VCaP (cell line): ENCODE results near the gene TMEM51.
A peak's percentile ranks its signal among the peaks of the same experiment; 100 is the strongest.

Experiments
- H3K27ac ChIP-seq: fragments of 450-650 bp; 2 replicates; pipeline ENCODE4 v1.5.1; 2017
- TF ChIP-seq, protein P1 (sequence below): fragments of 450-650 bp; conservative IDR thresholded peaks from 2 replicates; pipeline ENCODE4 v1.5.1; 2017; ENCODE audit warnings: mild to moderate bottlenecking, moderate library complexity

TMEM51 gene

DNA sequence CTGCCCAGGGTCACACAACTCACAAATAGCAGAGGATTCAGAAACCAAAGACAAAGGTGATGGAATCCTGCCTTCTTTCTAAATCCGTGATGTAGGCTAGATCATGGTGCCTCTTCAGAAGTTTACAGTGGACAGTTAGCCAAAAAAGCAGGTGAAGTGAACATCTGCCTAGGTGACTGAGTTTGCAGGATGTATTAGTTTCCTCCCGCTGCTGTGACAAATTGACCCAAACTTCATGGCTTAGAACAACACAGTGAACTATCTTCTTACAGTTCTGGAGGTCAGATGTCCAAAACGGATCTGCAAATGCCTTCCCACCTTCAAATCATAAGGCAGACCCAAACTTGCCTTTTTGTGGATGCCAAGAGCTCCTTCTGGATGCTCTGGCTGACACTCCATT is 3.2 kb upstream of the TMEM51 start:
- TF ChIP-seq, protein P1, sequence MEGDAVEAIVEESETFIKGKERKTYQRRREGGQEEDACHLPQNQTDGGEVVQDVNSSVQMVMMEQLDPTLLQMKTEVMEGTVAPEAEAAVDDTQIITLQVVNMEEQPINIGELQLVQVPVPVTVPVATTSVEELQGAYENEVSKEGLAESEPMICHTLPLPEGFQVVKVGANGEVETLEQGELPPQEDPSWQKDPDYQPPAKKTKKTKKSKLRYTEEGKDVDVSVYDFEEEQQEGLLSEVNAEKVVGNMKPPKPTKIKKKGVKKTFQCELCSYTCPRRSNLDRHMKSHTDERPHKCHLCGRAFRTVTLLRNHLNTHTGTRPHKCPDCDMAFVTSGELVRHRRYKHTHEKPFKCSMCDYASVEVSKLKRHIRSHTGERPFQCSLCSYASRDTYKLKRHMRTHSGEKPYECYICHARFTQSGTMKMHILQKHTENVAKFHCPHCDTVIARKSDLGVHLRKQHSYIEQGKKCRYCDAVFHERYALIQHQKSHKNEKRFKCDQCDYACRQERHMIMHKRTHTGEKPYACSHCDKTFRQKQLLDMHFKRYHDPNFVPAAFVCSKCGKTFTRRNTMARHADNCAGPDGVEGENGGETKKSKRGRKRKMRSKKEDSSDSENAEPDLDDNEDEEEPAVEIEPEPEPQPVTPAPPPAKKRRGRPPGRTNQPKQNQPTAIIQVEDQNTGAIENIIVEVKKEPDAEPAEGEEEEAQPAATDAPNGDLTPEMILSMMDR: no peak
- no peak overlapping the region for H3K27ac ChIP-seq

DNA sequence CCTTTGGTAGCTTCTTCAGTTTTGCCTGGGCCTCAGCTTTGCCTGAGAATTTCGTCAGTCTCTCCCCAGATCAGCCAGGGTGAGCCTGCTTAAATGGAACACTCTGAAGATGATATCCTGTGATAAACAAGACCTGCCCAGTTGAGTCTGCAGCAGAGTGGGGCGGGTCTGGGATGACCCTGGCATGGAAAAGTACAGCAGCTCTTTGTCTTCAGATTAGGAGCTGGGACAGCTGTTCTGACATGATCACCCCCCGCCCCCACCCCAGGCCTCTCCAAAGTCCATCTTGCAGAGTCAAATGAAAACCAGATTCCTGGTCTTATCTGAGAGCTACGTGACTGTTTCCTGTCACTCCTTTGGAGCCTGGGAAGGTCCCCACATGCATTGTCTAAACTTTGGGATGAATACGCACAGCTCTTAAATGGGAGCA is 2.2 kb upstream of the TMEM51 start:
- peak overlapping the region; percentile 74 for H3K27ac ChIP-seq

DNA sequence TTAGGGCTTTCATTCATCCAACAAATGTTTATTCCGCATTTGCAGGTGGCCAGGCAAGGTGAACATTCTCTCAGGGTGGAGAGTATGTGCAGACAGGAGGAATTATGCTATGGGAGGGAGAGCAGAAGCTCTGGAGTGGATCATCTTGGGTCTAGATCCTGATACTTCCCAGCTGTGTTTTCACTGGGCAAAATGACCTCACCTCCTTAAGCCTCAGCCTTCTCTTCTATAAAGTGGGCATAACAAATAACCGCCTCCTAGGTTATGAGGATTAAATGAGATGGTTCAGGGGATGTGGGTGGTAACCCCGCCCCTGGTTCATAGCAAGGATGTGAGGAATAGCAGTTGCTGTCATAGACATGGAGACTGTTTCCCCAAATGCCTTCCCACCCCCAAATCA is 1.7 kb upstream of the TMEM51 start:
- H3K27ac ChIP-seq: peak overlapping the region; percentile 74
- TF ChIP-seq, protein P1: no peak

More for the DNA sequence above, 2.2 kb upstream of the TMEM51 start:
- TF ChIP-seq, protein P1: no peak

DNA sequence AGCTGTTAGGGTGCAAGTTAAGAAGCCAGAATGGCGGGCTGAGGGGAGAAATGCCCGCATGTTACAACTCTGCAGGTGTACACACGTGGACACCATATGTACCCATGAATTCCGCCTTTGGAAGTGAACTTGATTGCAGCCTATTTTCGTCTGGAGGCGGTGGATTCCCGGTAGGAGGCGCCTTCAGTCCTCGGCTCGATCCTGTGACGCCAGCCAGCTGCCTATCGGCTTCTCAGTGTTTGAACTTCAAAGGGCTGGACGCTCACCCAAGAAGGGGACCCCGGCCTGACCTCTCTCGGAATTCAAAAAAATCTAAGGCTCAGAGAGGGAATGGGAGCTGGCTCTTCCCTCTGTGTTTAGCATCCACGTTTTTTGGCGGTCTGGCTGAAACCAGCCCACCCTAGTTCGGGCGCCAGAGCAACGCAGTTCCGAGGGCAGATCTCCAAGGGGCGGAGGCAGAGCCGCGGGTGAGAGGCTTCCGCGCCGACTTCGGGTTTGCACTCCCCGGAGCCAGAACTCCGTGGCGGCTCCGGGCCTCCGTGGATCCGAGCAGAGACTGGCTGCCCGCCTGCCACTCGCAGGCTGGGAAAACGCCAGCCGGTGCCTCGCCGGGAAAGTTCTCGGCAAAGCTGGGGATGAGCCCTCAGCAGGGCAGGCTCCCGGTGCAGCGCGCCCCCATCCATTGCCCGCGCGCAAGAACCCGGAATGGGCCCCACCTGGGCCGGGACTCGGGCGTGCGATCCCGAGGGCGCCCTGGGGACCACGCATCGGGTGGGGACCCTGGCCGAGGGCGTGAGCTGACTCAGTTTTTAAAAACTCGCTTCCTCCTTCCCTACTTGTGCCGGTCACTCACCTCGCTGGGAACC is 996 bp upstream of the TMEM51 start:
- TF ChIP-seq, protein P1: peak; percentile 80
- H3K27ac ChIP-seq: peak overlapping the region; percentile 74

DNA sequence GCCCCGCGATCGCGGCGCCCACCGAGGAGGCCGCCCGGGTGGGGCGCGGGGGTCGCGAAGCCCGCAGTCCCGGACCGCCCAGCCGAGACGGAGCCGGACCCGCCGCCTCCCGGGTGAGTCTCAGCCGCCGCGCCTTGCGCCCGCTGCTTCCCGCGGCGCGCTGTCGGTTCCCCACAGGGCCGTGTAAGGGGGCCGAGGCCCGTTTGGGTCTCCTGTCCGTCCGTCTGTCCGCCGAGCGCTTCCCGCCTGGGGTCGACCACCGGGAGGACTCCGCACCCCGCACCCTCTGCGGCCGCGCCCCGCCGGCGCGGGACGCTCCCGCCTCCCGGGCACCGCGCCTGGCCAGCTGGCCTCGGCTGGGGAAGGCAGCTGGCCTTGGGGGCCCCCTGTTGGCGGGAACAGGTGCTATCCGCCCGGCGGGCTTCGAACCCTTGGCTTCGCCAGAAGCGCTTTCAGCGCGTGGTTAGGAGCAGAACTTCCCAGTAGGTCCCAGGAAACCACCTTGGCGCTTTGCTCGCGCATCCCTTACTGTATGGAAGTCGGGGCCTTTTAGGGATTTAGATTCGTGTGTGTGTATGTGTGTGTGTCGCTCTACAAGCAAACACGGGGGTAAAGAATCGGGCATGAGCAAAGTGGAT is 414 bp downstream of the TMEM51 start:
- TF ChIP-seq, protein P1: peak; percentile 90
- peak overlapping the region; percentile 74 for H3K27ac ChIP-seq

DNA sequence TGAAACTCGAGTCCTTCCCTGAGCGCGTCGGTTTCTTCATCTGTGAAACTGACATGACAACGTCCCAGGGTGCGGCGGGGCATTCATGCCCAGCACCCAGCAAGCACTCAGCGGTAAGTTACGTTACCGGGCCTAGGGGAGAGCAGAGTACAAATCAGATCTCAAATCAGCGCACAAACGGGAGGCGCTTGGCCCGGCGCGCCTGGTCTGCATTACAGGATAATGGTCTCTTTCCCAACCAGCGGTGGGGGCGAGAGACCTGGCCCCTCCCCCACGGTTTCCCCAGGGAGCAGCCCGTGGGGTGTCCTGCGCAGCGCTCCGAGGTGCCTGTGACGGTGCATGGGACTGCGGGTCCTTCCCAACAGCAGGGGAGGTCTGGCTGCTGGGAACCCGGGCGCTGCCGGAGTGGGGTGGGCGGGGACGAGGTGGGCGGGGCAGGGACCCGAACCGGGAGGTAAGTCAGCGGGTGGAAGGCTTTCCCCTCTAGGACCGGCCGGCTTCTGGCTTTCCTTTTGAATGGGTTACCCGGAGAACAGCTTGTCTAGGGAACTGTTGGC is 1.0 kb downstream of the TMEM51 start:
- H3K27ac ChIP-seq: peak overlapping the region; percentile 74; the same call in 1 of the 2 replicates
- TF ChIP-seq, protein P1: no peak

DNA sequence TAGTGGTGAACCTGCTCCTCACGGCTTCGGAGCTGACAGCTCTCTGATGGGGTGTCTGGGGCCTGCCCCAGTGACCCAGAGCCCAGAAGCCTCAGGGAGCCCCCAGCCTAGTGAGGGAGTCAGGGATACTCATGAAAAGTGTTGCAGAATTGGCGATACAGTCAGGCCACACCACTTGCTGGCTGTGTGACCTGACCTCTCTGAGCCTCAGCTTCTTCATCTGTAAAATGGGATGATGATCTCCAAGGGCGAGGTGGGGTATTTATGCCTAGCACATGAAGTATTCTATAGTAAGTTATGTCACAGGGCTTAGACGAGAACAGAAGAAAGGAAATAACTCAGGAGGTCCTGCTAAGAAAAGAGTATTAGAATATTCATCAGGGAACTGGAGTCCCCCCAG is 1.6 kb downstream of the TMEM51 start:
- H3K27ac ChIP-seq: no peak overlapping the region
- TF ChIP-seq, protein P1: no peak
